NCI-H1048 (cell line): ENCODE results near the gene LDLR.
"Not testable (repeated sequence)": the region's sequence is repeated elsewhere in the genome, so short reads cannot be mapped to it uniquely, and the experiment has no call there.

Experiments used
- DNase-seq: peaks from one replicate; lab custom pipeline; 2025; lab: John Stamatoyannopoulos, UW

The LDLR gene

GRCh38 chr19:11140896-11141295 lies 51.6 kb downstream of the LDLR start:
- no peak for DNase-seq

GRCh38 chr19:11141937-11142527 lies 52.8 kb downstream of the LDLR start:
- DNase-seq, result no peak

GRCh38 chr19:11142528-11143171 lies 53.4 kb downstream of the LDLR start:
- no peak for DNase-seq

GRCh38 chr19:11145536-11145924 lies 56.3 kb downstream of the LDLR start:
- DNase-seq, result no peak

- no peak for DNase-seq
Measured at GRCh38 chr19:11148001-11148400, 58.7 kb downstream of the LDLR start.

GRCh38 chr19:11151181-11151580 lies 61.9 kb downstream of the LDLR start:
- DNase-seq, result no peak

GRCh38 chr19:11152318-11153062 lies 63.2 kb downstream of the LDLR start:
- no peak for DNase-seq

GRCh38 chr19:11154683-11155047 lies 65.4 kb downstream of the LDLR start:
- DNase-seq, result no peak

GRCh38 chr19:11155373-11156120 lies 66.3 kb downstream of the LDLR start, which contains the start of gene SPC24:
SPC24 (minus strand) TSS chr19:11155782; CDS start chr19:11155776, 6 bp downstream.
- peak; percentile 95 for DNase-seq

GRCh38 chr19:11159598-11160439 lies 70.6 kb downstream of the LDLR start:
- DNase-seq, result no peak

- DNase-seq, result not testable (repeated sequence)
Measured at GRCh38 chr19:11160440-11160768, 71.1 kb downstream of the LDLR start.

- no peak for DNase-seq
Measured at GRCh38 chr19:11164296-11164695, 75.0 kb downstream of the LDLR start.

GRCh38 chr19:11164879-11165406 lies 75.7 kb downstream of the LDLR start:
- no peak for DNase-seq

GRCh38 chr19:11165486-11166030 lies 76.3 kb downstream of the LDLR start:
- no peak for DNase-seq

GRCh38 chr19:11166281-11167142 lies 77.2 kb downstream of the LDLR start:
- no peak for DNase-seq

GRCh38 chr19:11168568-11168967 lies 79.3 kb downstream of the LDLR start:
- no peak for DNase-seq

- DNase-seq, result no peak
Measured at GRCh38 chr19:11169896-11170678, 80.8 kb downstream of the LDLR start.

- no peak for DNase-seq
Measured at GRCh38 chr19:11171144-11171543, 81.9 kb downstream of the LDLR start.

- DNase-seq, result no peak
Measured at GRCh38 chr19:11172576-11172975, 83.3 kb downstream of the LDLR start.
